HL-60 (cell line): ENCODE measurements around the gene ANKRD11.

Source experiments
- DNase-seq, 2 experiments: peaks; one replicate each; pipeline ENCODE4 v3.0.0-alpha.2; 2010 to 2020; ENCODE audit warnings: low read depth in 1 of 2, low spot score in 1 of 2
- H3K27ac ChIP-seq: fragments of 250-450 bp; sonication (Bioruptor Pico); replicated peaks from 2 replicates; pipeline ENCODE4 v1.5.1; 2020; ENCODE audit warnings: mild to moderate bottlenecking, moderate library complexity
- H3K27me3 ChIP-seq: fragments of 250-450 bp; sonication (Bioruptor Pico); 2 replicates; pipeline ENCODE4 v1.5.1; 2021; ENCODE audit warnings: mild to moderate bottlenecking, moderate library complexity; ENCODE audit not compliant: insufficient read depth, poor library complexity, severe bottlenecking
- H3K4me3 ChIP-seq: replicated peaks from 2 replicates; pipeline ENCODE4 v1.5.1; 2011; ENCODE audit warnings: mild to moderate bottlenecking, control low read depth, low read length; ENCODE audit not compliant: insufficient read depth
- GABPA ChIP-seq: IDR thresholded peaks from 2 replicates; pipeline ENCODE4 v1.6.1; 2012; ENCODE audit warnings: low read depth
- POLR2AphosphoS5 ChIP-seq: IDR thresholded peaks from 2 replicates; pipeline ENCODE4 v1.6.1; 2012; ENCODE audit warnings: low read depth
- REST ChIP-seq: IDR thresholded peaks from 2 replicates; pipeline ENCODE4 v1.6.1; 2012; ENCODE audit warnings: low read depth; ENCODE audit not compliant: insufficient replicate concordance
- SPI1 ChIP-seq: IDR thresholded peaks from 2 replicates; pipeline ENCODE4 v1.6.1; 2012; ENCODE audit warnings: low read depth, mild to moderate bottlenecking, borderline replicate concordance
- TF ChIP-seq, protein P1 (sequence below): IDR thresholded peaks from one replicate; pipeline ENCODE4 v1.5.1; 2011; ENCODE audit warnings: low read length, control low read depth, inconsistent platforms; ENCODE audit not compliant: insufficient read depth

Gene ANKRD11

GRCh38 chr16:89332902-89333245 is 157.5 kb downstream of the ANKRD11 start:
- Histone ChIP-seq H3K4me3 (no peak overlapping the region), H3K27me3 (no peaks in the 10 kb centered on the region), H3K27ac (no peak overlapping the region)
- DNase-seq, result no peak
- TF ChIP-seq, protein P1, sequence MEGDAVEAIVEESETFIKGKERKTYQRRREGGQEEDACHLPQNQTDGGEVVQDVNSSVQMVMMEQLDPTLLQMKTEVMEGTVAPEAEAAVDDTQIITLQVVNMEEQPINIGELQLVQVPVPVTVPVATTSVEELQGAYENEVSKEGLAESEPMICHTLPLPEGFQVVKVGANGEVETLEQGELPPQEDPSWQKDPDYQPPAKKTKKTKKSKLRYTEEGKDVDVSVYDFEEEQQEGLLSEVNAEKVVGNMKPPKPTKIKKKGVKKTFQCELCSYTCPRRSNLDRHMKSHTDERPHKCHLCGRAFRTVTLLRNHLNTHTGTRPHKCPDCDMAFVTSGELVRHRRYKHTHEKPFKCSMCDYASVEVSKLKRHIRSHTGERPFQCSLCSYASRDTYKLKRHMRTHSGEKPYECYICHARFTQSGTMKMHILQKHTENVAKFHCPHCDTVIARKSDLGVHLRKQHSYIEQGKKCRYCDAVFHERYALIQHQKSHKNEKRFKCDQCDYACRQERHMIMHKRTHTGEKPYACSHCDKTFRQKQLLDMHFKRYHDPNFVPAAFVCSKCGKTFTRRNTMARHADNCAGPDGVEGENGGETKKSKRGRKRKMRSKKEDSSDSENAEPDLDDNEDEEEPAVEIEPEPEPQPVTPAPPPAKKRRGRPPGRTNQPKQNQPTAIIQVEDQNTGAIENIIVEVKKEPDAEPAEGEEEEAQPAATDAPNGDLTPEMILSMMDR, result no peak
- TF ChIP-seq POLR2AphosphoS5, result no peak
- TF ChIP-seq GABPA, result no peak
- TF ChIP-seq SPI1, result no peak
- no peak for TF ChIP-seq REST

DNA sequence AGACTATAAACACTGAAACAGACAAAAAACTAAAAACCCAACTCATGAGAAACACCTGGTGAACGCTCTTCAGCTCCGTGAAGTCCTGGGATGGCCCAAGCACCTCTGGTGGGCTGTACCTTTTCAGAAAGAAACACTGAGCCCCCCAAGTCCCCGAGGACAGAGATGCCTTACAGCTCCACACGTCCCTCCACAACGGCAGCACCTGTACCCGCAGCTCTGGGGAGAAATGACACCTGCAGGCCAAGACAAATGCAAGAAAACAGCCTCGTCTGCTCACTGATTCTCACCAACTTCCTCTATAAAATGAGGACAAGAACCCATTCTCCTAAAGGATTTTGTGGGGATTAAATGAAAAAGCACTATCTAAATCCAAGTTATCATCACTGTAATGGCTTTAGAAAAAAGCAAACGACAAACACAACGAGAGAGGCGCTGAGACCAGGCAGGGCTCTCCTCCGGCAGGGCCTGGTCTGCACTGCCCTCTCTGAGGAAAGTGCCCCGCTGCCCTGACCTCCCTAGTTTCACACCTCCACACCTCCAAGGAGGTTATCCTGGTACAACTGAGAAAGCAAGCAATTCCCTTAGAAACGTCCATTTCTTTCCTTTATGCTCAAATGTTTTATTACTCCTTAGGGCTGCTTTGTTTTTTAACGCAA is 158.0 kb downstream of the ANKRD11 start:
- H3K4me3 ChIP-seq, result no peak overlapping the region
- TF ChIP-seq GABPA (no peak), REST (no peak), SPI1 (no peak), POLR2AphosphoS5 (no peak)
- TF ChIP-seq, protein P1, result no peak
- no peak for DNase-seq
- no peaks in the 10 kb centered on the region for H3K27me3 ChIP-seq
- H3K27ac ChIP-seq, result no peak overlapping the region

- TF ChIP-seq REST (no peak), SPI1 (no peak)
- DNase-seq, result no peak
- Histone ChIP-seq H3K27me3 (no peaks in the 10 kb centered on the region), H3K4me3 (no peak overlapping the region), H3K27ac (no peak overlapping the region)
Observed at GRCh38 chr16:89331371-89332109, 158.8 kb downstream of the ANKRD11 start.
